Calu3 (cell line): Measurements from ENCODE around the gene PTGER2. TPM values are rescaled to one million over a fixed set of nuclear protein-coding genes. Genes with fewer than 3 reads are reported as not detected.

Experiments
- BruUV-seq: library from RNA; stranded (reverse); fragments of 400-500 nt; replicated peaks from 2 replicates; lab custom pipeline; 2021; lab: Mats Ljungman, UMichigan
- CTCF ChIA-PET: fragments of 300-600 bp; sonication (Branson Sonifier 250); formaldehyde crosslinking; loops from one replicate; lab custom pipeline; 2022; ENCODE audit warnings: antibody characterized with exemption; lab: Charles Lee
- DNase-seq: peaks from one replicate; pipeline ENCODE4 v3.0.0; 2022
- H3K27ac Mint-ChIP-seq: one replicate; pipeline ENCODE4 v1.8.0; 2022; ENCODE audit warnings: mixed read lengths; ENCODE audit not compliant: unreplicated experiment
- H3K27me3 Mint-ChIP-seq: one replicate; pipeline ENCODE4 v1.8.0; 2022; ENCODE audit warnings: mixed read lengths; ENCODE audit not compliant: unreplicated experiment
- H3K36me3 Mint-ChIP-seq: one replicate; pipeline ENCODE4 v1.8.0; 2022; ENCODE audit warnings: mild to moderate bottlenecking, moderate library complexity, mixed read lengths; ENCODE audit not compliant: insufficient read depth, unreplicated experiment
- H3K4me1 Mint-ChIP-seq: one replicate; pipeline ENCODE4 v1.8.0; 2022; ENCODE audit warnings: mild to moderate bottlenecking, low read depth, mixed read lengths; ENCODE audit not compliant: unreplicated experiment
- H3K4me3 Mint-ChIP-seq: one replicate; pipeline ENCODE4 v1.8.0; 2022; ENCODE audit warnings: mild to moderate bottlenecking, low read depth, moderate library complexity, mixed read lengths; ENCODE audit not compliant: unreplicated experiment
- H3K9me3 Mint-ChIP-seq: one replicate; pipeline ENCODE4 v1.8.0; 2022; ENCODE audit warnings: low read depth, mixed read lengths; ENCODE audit not compliant: unreplicated experiment
- CTCF ChIP-seq: fragments of 200-600 bp; IDR thresholded peaks from one replicate; pipeline ENCODE4 v1.8.0; 2022; ENCODE audit warnings: antibody characterized with exemption; ENCODE audit not compliant: unreplicated experiment
- intact Hi-C: fragments of 100-400 bp; cut with micrococcal nuclease; formaldehyde crosslinking; loops from one replicate; pipeline ENCODE4 v1.10.0; 2022; ENCODE audit not compliant: unreplicated experiment
- total RNA-seq: library from RNA; stranded (reverse); gene quantifications from 2 replicates; pipeline ENCODE4 v1.2.3, GENCODE V29; 2022

Gene PTGER2
- total RNA-seq, 1 experiment from 2014 or later = not detected

- no peak overlapping the region for H3K27ac Mint-ChIP-seq
- intact Hi-C loops = no loop called here
- peaks cover 2% of the 10 kb centered on the region for H3K9me3 Mint-ChIP-seq
- BruUV-seq = no TSS peak
- H3K4me3 Mint-ChIP-seq = no peak overlapping the region
- CTCF ChIA-PET = no interaction called here
- TF ChIP-seq CTCF = no peak
- DNase-seq = no peak
- no peaks in the 10 kb centered on the region for H3K36me3 Mint-ChIP-seq
- H3K27me3 Mint-ChIP-seq = peaks cover 8% of the 10 kb centered on the region
- no peaks in the 10 kb centered on the region for H3K4me1 Mint-ChIP-seq
Observed at GRCh38 chr14:52338051-52338681, 24.1 kb downstream of the PTGER2 start.

- no TSS peak for BruUV-seq
- H3K4me3 Mint-ChIP-seq = no peak overlapping the region
- no peaks in the 10 kb centered on the region for H3K4me1 Mint-ChIP-seq
- no peaks in the 10 kb centered on the region for H3K36me3 Mint-ChIP-seq
- H3K27me3 Mint-ChIP-seq = no peaks in the 10 kb centered on the region
- CTCF ChIA-PET = no interaction called here
- intact Hi-C loops = no loop called here
- peaks cover 2% of the 10 kb centered on the region for H3K9me3 Mint-ChIP-seq
- no peak for TF ChIP-seq CTCF
- no peak overlapping the region for H3K27ac Mint-ChIP-seq
- no peak for DNase-seq
Observed at GRCh38 chr14:52339262-52339661, 25.1 kb downstream of the PTGER2 start.

GRCh38 chr14:52342849-52343596 lies 28.9 kb downstream of the PTGER2 start:
- CTCF ChIA-PET = no interaction called here
- Mint-ChIP-seq H3K27ac (no peak overlapping the region), H3K36me3 (no peaks in the 10 kb centered on the region), H3K4me1 (no peaks in the 10 kb centered on the region), H3K27me3 (no peaks in the 10 kb centered on the region), H3K9me3 (peaks cover 2% of the 10 kb centered on the region), H3K4me3 (no peak overlapping the region)
- BruUV-seq = no TSS peak
- intact Hi-C loops = no loop called here
- no peak for TF ChIP-seq CTCF
- DNase-seq = no peak

GRCh38 chr14:52346778-52347177 lies 32.7 kb downstream of the PTGER2 start:
- intact Hi-C loops = no loop called here
- no peaks in the 10 kb centered on the region for H3K27me3 Mint-ChIP-seq
- H3K36me3 Mint-ChIP-seq = no peaks in the 10 kb centered on the region
- peaks cover under 1% of the 10 kb centered on the region for H3K4me1 Mint-ChIP-seq
- no peak for DNase-seq
- H3K27ac Mint-ChIP-seq = no peak overlapping the region
- no peaks in the 10 kb centered on the region for H3K9me3 Mint-ChIP-seq
- no peak for TF ChIP-seq CTCF
- no TSS peak for BruUV-seq
- CTCF ChIA-PET = no interaction called here
- H3K4me3 Mint-ChIP-seq = no peak overlapping the region
